ENCODE results near the gene ABCG4. TPM values are rescaled to one million over a fixed set of nuclear protein-coding genes. Genes with fewer than 3 reads are reported as not detected.

Gene ABCG4
- total and polyA plus RNA-seq, 9 donors, result 0.06 to 1.3 (median 0.32) TPM; not detected in 3

DNA sequence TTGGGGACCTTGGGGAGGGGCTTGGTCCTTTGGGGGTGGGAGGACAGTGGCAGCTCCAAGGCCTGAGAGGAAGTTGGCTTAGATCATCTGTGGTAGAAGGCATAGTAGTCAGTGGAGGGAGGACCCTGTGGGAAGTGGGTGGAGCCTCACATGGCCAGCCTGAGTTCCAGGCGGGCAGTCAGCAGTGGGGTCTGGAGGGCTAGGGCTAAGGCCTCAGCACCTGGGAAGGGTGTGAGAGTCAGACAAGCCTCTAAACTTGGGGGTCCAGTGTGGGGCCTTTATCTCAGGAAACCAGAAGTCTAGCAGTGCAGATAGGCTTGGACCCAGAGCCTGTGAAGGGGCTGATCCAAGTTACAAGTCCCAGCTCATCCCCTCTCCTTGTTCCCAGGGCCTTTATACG lies 23.7 kb downstream of the ABCG4 start:
- no peaks in the 10 kb centered on the region for H3K36me3 ChIP-seq
- TF ChIP-seq EP300 (IDR thresholded peaks at IDR 0.05) (no peak), POLR2A (IDR thresholded peaks at IDR 0.05) (no peak)
- TF ChIP-seq, protein P1, sequence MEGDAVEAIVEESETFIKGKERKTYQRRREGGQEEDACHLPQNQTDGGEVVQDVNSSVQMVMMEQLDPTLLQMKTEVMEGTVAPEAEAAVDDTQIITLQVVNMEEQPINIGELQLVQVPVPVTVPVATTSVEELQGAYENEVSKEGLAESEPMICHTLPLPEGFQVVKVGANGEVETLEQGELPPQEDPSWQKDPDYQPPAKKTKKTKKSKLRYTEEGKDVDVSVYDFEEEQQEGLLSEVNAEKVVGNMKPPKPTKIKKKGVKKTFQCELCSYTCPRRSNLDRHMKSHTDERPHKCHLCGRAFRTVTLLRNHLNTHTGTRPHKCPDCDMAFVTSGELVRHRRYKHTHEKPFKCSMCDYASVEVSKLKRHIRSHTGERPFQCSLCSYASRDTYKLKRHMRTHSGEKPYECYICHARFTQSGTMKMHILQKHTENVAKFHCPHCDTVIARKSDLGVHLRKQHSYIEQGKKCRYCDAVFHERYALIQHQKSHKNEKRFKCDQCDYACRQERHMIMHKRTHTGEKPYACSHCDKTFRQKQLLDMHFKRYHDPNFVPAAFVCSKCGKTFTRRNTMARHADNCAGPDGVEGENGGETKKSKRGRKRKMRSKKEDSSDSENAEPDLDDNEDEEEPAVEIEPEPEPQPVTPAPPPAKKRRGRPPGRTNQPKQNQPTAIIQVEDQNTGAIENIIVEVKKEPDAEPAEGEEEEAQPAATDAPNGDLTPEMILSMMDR (IDR thresholded peaks at IDR 0.05), result no peak
- H3K4me1 ChIP-seq (ENCODE audit: insufficient read depth), result peaks cover 2% of the 10 kb centered on the region
- no peak overlapping the region for H3K27ac ChIP-seq
- 84 to 89% (median 86%) methylated on average over 2 of the region's 2 CpGs for WGBS, 3 donors
- no peaks in the 10 kb centered on the region for H3K27me3 ChIP-seq
- no peaks in the 10 kb centered on the region for H3K9me3 ChIP-seq
- intact Hi-C loops (cut with DNase I), result no loop called here
- DNase-seq, result no peak
- H3K4me3 ChIP-seq, result no peak overlapping the region

DNA sequence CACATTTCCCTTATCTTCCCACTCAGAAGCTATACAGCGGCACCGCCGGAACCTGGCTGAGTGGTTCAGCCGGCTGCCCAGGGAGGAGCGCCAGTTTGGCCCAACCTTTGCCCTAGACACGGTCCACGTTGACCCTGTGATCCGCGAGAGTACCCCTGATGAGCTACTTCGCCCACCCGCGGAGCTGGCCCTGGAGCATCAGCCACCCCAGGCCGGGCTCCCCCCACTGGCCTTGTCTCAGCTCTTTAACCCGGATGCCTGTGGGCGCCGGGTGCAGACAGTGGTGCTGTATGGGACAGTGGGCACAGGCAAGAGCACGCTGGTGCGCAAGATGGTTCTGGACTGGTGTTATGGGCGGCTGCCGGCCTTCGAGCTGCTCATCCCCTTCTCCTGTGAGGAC lies 24.6 kb downstream of the ABCG4 start:
- Histone ChIP-seq H3K36me3 (no peaks in the 10 kb centered on the region), H3K27me3 (no peaks in the 10 kb centered on the region), H3K9me3 (no peaks in the 10 kb centered on the region), H3K4me1 (ENCODE audit: insufficient read depth) (no peaks in the 10 kb centered on the region), H3K27ac (no peak overlapping the region), H3K4me3 (no peak overlapping the region)
- DNase-seq, result no peak
- intact Hi-C loops (cut with DNase I), result no loop called here
- TF ChIP-seq, protein P1 (IDR thresholded peaks at IDR 0.05), result no peak
- no peak for TF ChIP-seq POLR2A (IDR thresholded peaks at IDR 0.05)
- TF ChIP-seq EP300 (IDR thresholded peaks at IDR 0.05), result no peak
- 93 to 95% (median 93%) methylated on average over 21 of the region's 21 CpGs for WGBS, 3 donors

DNA sequence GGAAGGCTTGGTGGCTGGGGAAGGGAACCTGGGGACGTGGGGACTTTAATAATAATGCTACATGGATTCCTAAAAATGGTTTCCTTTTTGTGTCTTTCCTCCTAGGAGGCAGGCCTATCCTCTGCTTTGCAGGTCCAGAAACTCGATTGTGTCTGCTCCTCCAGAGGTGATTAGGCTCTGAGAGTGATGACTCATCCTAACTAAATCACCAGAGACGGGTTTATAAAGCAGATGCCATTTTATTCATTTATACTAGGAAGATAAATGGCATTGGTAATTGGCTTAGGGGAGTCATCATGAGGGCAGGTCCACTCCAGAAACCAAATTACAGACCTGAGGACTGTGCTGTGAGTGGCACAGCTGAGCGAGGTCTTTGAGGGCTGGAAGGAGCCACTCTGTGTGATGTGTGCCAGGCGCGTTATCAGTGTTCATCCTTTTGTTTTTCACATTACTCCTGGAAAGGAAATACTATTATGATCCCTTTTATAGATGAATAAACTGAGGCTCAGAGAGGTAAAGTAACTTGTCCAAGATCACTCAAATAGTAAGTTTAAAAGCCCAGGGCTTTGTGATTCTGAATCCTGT lies 26.7 kb downstream of the ABCG4 start:
- no peak for DNase-seq
- H3K4me3 ChIP-seq, result no peak overlapping the region
- TF ChIP-seq POLR2A (IDR thresholded peaks at IDR 0.05) (no peak), EP300 (IDR thresholded peaks at IDR 0.05) (no peak)
- TF ChIP-seq, protein P1 (IDR thresholded peaks at IDR 0.05), result no peak
- H3K27ac ChIP-seq, result no peak overlapping the region
- no peaks in the 10 kb centered on the region for H3K36me3 ChIP-seq
- no peaks in the 10 kb centered on the region for H3K9me3 ChIP-seq
- H3K4me1 ChIP-seq (ENCODE audit: insufficient read depth), result no peaks in the 10 kb centered on the region
- intact Hi-C loops (cut with DNase I), result no loop called here
- no peaks in the 10 kb centered on the region for H3K27me3 ChIP-seq
- WGBS, 3 donors, result 58 to 66% (median 59%) methylated on average over 6 of the region's 6 CpGs

DNA sequence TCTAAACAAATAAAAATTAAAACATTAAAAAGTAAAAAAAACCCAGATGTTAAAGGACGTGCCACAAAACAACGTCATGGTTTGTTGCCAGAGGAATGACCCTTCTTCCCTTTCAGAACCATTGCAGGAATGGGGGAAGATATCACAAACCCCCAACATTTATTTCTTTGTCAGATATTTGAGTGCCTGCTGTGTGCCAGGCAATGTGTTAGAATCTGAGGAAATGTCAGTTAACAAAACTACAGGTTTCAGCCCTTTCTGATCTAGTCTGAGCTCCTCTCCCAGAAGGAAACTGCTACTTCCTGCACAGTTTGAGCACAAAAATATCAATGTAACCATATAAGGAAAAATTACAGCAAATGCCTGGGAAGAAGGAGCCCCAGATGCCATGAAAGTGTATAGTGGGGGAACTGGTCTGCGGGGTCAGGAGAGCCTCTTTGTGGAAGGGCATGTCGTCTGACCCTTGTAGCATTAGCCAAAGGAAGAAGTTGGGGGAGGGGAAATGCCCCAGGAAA lies 29.4 kb downstream of the ABCG4 start:
- TF ChIP-seq POLR2A (IDR thresholded peaks at IDR 0.05), result no peak
- TF ChIP-seq, protein P1 (IDR thresholded peaks at IDR 0.05), result no peak
- TF ChIP-seq EP300 (IDR thresholded peaks at IDR 0.05), result no peak
- no peaks in the 10 kb centered on the region for H3K36me3 ChIP-seq
- no peaks in the 10 kb centered on the region for H3K4me1 ChIP-seq (ENCODE audit: insufficient read depth)
- H3K27ac ChIP-seq, result no peak overlapping the region
- H3K27me3 ChIP-seq, result no peaks in the 10 kb centered on the region
- whole genome bisulfite sequencing, 3 donors, result 50 to 52% (median 51%) methylated on average over 4 of the region's 4 CpGs
- DNase-seq, result no peak
- intact Hi-C loops (cut with DNase I), result no loop called here
- H3K9me3 ChIP-seq, result no peaks in the 10 kb centered on the region
- H3K4me3 ChIP-seq, result no peak overlapping the region
